WTC11 (cell line): ENCODE data around the gene RBM20. TPM values are rescaled to one million over a fixed set of nuclear protein-coding genes. Genes with fewer than 3 reads are reported as not detected.
A peak's percentile ranks its signal among the peaks of the same experiment; 100 is the strongest.

Source experiments
- ATAC-seq: fragments of 200-7000 bp; cut with Tn5 transposase; 2 replicates; pipeline ENCODE4 v1.10.0; 2021; ENCODE audit warnings: mild to moderate bottlenecking, moderate library complexity
- CTCF ChIA-PET: fragments of 300-600 bp; sonication (Branson Sonifier 250); formaldehyde crosslinking; loops from one replicate; lab custom pipeline; 2021; ENCODE audit warnings: antibody characterized with exemption; lab: Charles Lee
- POLR2A ChIA-PET: fragments of 350-600 bp; sonication (Branson Sonifier 250); formaldehyde crosslinking; loops from one replicate; lab custom pipeline; 2021; ENCODE audit warnings: antibody characterized with exemption; lab: Charles Lee
- DNase-seq: peaks from one replicate; pipeline ENCODE4 v3.0.0; 2021; ENCODE audit warnings: low spot score
- H3K27ac Mint-ChIP-seq: 2 replicates; pipeline ENCODE4 v1.8.0; 2021; ENCODE audit warnings: mixed read lengths
- H3K27me3 Mint-ChIP-seq: 2 replicates; pipeline ENCODE4 v1.8.0; 2021; ENCODE audit warnings: low read depth, mild to moderate bottlenecking, moderate library complexity, mixed read lengths
- H3K36me3 Mint-ChIP-seq: 2 replicates; pipeline ENCODE4 v1.8.0; 2021; ENCODE audit warnings: mixed read lengths
- H3K4me1 Mint-ChIP-seq: 2 replicates; pipeline ENCODE4 v1.8.0; 2022; ENCODE audit warnings: mixed read lengths
- H3K4me3 Mint-ChIP-seq: 2 replicates; pipeline ENCODE4 v1.8.0; 2021; ENCODE audit warnings: mild to moderate bottlenecking, moderate library complexity, mixed read lengths
- H3K9me3 Mint-ChIP-seq: 2 replicates; pipeline ENCODE4 v1.8.0; 2021; ENCODE audit warnings: mixed read lengths
- AFF4 ChIP-seq: sonication (generic); formaldehyde crosslinking; IDR thresholded peaks from 2 replicates; pipeline ENCODE4 v1.8.1; 2023; ENCODE audit warnings: mild to moderate bottlenecking, missing genetic modification reagents, borderline replicate concordance
- CDX4 ChIP-seq: fragments of 250-450 bp; sonication (Bioruptor Pico); IDR thresholded peaks from 2 replicates; pipeline ENCODE4 v1.9.0; 2021; ENCODE audit warnings: moderate library complexity, mild to moderate bottlenecking, inconsistent platforms, borderline replicate concordance
- GTF2I ChIP-seq: fragments of 250-450 bp; sonication (Bioruptor Pico); conservative IDR thresholded peaks from 2 replicates; pipeline ENCODE4 v1.4.0; 2021; ENCODE audit warnings: mild to moderate bottlenecking
- IRF1 ChIP-seq: sonication (generic); formaldehyde crosslinking; IDR thresholded peaks from 2 replicates; pipeline ENCODE4 v1.8.0; 2023; ENCODE audit warnings: missing genetic modification reagents
- MAX ChIP-seq: sonication (generic); formaldehyde crosslinking; IDR thresholded peaks from 2 replicates; pipeline ENCODE4 v1.8.0; 2022; ENCODE audit warnings: mild to moderate bottlenecking, missing genetic modification reagents
- NR2C2 ChIP-seq: sonication (generic); formaldehyde crosslinking; IDR thresholded peaks from 2 replicates; pipeline ENCODE4 v1.8.0; 2022; ENCODE audit warnings: mild to moderate bottlenecking, missing genetic modification reagents
- NR3C1 ChIP-seq: sonication (generic); formaldehyde crosslinking; conservative IDR thresholded peaks from 2 replicates; pipeline ENCODE4 v1.8.1; 2023; ENCODE audit warnings: low read depth, mild to moderate bottlenecking, missing genetic modification reagents
- OVOL2 ChIP-seq: fragments of 250-450 bp; sonication (Bioruptor Pico); IDR thresholded peaks from 2 replicates; pipeline ENCODE4 v1.9.0; 2021; ENCODE audit warnings: mild to moderate bottlenecking, borderline replicate concordance
- RORB ChIP-seq: fragments of 250-450 bp; sonication (Bioruptor Pico); IDR thresholded peaks from 2 replicates; pipeline ENCODE4 v1.9.0; 2021; ENCODE audit warnings: mild to moderate bottlenecking
- TEAD1 ChIP-seq: sonication (generic); formaldehyde crosslinking; IDR thresholded peaks from 2 replicates; pipeline ENCODE4 v1.8.0; 2022; ENCODE audit warnings: mild to moderate bottlenecking, missing genetic modification reagents
- ZBTB21 ChIP-seq: sonication (generic); formaldehyde crosslinking; IDR thresholded peaks from 2 replicates; pipeline ENCODE4 v1.8.1; 2023; ENCODE audit warnings: mild to moderate bottlenecking, missing genetic modification reagents, borderline replicate concordance
- ZNF138 ChIP-seq: sonication (generic); formaldehyde crosslinking; conservative IDR thresholded peaks from 2 replicates; pipeline ENCODE4 v1.8.1; 2022; ENCODE audit warnings: mild to moderate bottlenecking, moderate library complexity, missing genetic modification reagents
- ZNF281 ChIP-seq: sonication (generic); formaldehyde crosslinking; IDR thresholded peaks from 2 replicates; pipeline ENCODE4 v1.8.0; 2023; ENCODE audit warnings: mild to moderate bottlenecking, missing genetic modification reagents
- ZNF396 ChIP-seq: fragments of 250-450 bp; sonication (Bioruptor Pico); IDR thresholded peaks from 2 replicates; pipeline ENCODE4 v1.8.0; 2021; ENCODE audit warnings: mild to moderate bottlenecking, moderate library complexity, borderline replicate concordance
- total RNA-seq: library from RNA; stranded (reverse); gene quantifications from 3 replicates; pipeline ENCODE4 v1.2.3, GENCODE V29; 2021

The RBM20 gene
- total RNA-seq, 1 experiment from 2014 or later = 0.52 TPM

- no peaks in the 10 kb centered on the region for H3K9me3 Mint-ChIP-seq
- no peaks in the 10 kb centered on the region for H3K27me3 Mint-ChIP-seq
- DNase-seq = no peak
- TF ChIP-seq GTF2I (no peak), ZNF396 (CRISPR knock-in tag) (no peak), ZBTB21 (CRISPR knock-in tag) (no peak)
- TF ChIP-seq, all 79 proteins: peak for 0
- Mint-ChIP-seq H3K27ac (no peak overlapping the region), H3K36me3 (no peaks in the 10 kb centered on the region), H3K4me1 (no peaks in the 10 kb centered on the region), H3K4me3 (no peak overlapping the region)
- ATAC-seq = no peak
- ChIA-PET CTCF (no interaction called here), POLR2A (interaction anchor here (0.6 to 0.8 kb wide), 2 partner anchors 113 to 137 kb away, joined by 3 to 4 read pairs; partner anchors contain the start of gene PDCD4)
These were observed 114.1 kb downstream of the RBM20 start for GRCh38 chr10:110758128-110758765.

GRCh38 chr10:110758898-110759297 lies 114.8 kb downstream of the RBM20 start:
- Mint-ChIP-seq H3K27ac (no peak overlapping the region), H3K27me3 (no peaks in the 10 kb centered on the region), H3K36me3 (no peaks in the 10 kb centered on the region), H3K4me3 (no peak overlapping the region)
- CTCF ChIA-PET = no interaction called here
- ATAC-seq = peak; percentile 32; the same call in 1 of the 2 replicates
- no peak for TF ChIP-seq ZNF281 (CRISPR knock-in tag)
- TF ChIP-seq MAX = no peak
- TF ChIP-seq RORB (CRISPR knock-in tag) = no peak
- TF ChIP-seq IRF1 (CRISPR knock-in tag) = no peak
- no peak for TF ChIP-seq ZNF138 (CRISPR knock-in tag)
- no peak for TF ChIP-seq TEAD1
- TF ChIP-seq OVOL2 (CRISPR knock-in tag) = no peak
- no peak for TF ChIP-seq NR3C1 (CRISPR knock-in tag)
- TF ChIP-seq ZNF396 (CRISPR knock-in tag) = no peak
- TF ChIP-seq AFF4 (CRISPR knock-in tag) = no peak
- TF ChIP-seq NR2C2 (CRISPR knock-in tag) = no peak
- no peak for TF ChIP-seq CDX4
- TF ChIP-seq, all 79 proteins: peak for 0
- POLR2A ChIA-PET = interaction anchor here (0.6 kb wide), 1 partner anchor 138 kb away, joined by 3 read pairs; no protein-coding TSS in a partner anchor
- no peaks in the 10 kb centered on the region for H3K4me1 Mint-ChIP-seq
- H3K9me3 Mint-ChIP-seq = no peaks in the 10 kb centered on the region
- DNase-seq = no peak
